Measurements from ENCODE around the gene UBN1. TPM values are rescaled to one million over a fixed set of nuclear protein-coding genes. Genes with fewer than 3 reads are reported as not detected.

Gene UBN1
- total RNA-seq, 3 donors from 2014 or later: 28.8 to 32.8 (median 29.1) TPM

DNA sequence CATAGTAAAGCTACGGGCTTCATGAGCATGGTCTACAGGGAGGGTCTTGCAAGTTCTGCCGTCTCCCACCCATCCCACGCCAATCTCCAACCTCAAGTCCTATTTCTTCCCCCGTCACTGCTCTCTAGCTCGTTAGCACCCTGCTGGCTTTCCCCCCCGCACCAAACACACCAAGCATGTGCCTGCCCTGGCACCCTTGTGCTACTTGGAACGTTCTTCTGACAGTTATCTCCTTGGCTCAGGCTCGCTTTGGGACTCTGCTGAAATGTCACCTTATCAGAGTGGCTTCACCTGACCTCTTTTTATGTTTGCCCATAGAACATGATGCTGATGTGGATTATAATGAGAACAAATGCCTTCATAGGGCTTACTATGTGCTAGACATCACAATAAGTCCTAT is 22.1 kb upstream of the UBN1 start:
- Histone ChIP-seq H3K27me3 (no peaks in the 10 kb centered on the region), H3K36me3 (no peaks in the 10 kb centered on the region), H3K4me3 (no peak overlapping the region), H3K4me1 (no peaks in the 10 kb centered on the region), H3K27ac (no peak overlapping the region), H3K9me3 (no peaks in the 10 kb centered on the region)
- TF ChIP-seq, protein P1, sequence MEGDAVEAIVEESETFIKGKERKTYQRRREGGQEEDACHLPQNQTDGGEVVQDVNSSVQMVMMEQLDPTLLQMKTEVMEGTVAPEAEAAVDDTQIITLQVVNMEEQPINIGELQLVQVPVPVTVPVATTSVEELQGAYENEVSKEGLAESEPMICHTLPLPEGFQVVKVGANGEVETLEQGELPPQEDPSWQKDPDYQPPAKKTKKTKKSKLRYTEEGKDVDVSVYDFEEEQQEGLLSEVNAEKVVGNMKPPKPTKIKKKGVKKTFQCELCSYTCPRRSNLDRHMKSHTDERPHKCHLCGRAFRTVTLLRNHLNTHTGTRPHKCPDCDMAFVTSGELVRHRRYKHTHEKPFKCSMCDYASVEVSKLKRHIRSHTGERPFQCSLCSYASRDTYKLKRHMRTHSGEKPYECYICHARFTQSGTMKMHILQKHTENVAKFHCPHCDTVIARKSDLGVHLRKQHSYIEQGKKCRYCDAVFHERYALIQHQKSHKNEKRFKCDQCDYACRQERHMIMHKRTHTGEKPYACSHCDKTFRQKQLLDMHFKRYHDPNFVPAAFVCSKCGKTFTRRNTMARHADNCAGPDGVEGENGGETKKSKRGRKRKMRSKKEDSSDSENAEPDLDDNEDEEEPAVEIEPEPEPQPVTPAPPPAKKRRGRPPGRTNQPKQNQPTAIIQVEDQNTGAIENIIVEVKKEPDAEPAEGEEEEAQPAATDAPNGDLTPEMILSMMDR (IDR thresholded peaks at IDR 0.05): no peak
- no peak for TF ChIP-seq POLR2A (IDR thresholded peaks at IDR 0.05)
- TF ChIP-seq POLR2AphosphoS5 (IDR thresholded peaks at IDR 0.05): no peak
- no peak for DNase-seq (ENCODE audit: low spot score in 2 of 2)
- intact Hi-C loops (cut with DNase I; ENCODE audit: low total_unique reads): no loop called here

DNA sequence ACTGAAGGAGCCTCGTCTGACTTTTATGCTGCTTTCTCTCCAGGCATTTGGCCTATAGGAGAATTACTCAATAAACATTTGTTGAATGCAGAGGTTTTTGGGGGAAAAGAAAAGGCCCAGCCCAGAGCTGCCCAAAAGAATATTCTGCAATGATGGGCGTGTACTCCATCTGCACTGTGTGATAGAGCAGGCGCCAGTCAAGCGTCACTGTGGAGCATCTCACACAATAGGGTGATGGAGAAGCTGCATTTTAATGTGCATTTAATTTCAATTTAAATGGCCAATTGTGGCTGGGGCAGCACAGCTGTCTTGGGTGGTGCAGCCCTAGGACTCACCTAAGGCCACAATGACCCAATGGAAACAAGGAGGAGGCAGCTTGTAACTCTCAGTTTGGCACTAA is 20.8 kb upstream of the UBN1 start:
- Histone ChIP-seq H3K36me3 (peaks cover 4% of the 10 kb centered on the region), H3K27me3 (no peaks in the 10 kb centered on the region), H3K4me3 (no peak overlapping the region), H3K9me3 (no peaks in the 10 kb centered on the region), H3K27ac (no peak overlapping the region), H3K4me1 (no peaks in the 10 kb centered on the region)
- intact Hi-C loops (cut with DNase I; ENCODE audit: low total_unique reads): no loop called here
- TF ChIP-seq, protein P1 (IDR thresholded peaks at IDR 0.05): no peak
- TF ChIP-seq POLR2AphosphoS5 (IDR thresholded peaks at IDR 0.05) (no peak), POLR2A (IDR thresholded peaks at IDR 0.05) (no peak)
- no peak for DNase-seq (ENCODE audit: low spot score in 2 of 2)

DNA sequence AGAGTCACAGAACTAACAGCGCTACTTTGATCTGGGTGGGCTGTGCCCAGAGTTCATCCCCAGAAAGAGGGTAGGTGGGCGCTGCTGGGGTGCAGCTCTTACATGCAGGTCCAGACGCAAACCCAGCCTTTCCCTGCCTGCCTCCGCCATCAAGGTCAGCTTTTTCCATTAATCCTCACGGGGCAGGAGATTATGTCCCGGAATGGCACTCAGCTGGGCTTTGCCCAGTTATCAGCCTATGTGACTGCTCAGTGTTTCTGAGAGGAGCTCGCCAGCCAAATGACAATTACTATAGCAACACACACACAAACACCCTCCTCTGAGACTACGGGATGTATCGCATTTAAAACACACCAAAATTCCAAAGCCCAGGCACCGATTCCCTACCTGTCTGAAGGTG is 20.3 kb upstream of the UBN1 start:
- Histone ChIP-seq H3K36me3 (peaks cover 5% of the 10 kb centered on the region), H3K4me3 (no peak overlapping the region), H3K9me3 (no peaks in the 10 kb centered on the region), H3K27ac (no peak overlapping the region), H3K27me3 (no peaks in the 10 kb centered on the region), H3K4me1 (no peaks in the 10 kb centered on the region)
- intact Hi-C loops (cut with DNase I; ENCODE audit: low total_unique reads): no loop called here
- DNase-seq (ENCODE audit: low spot score in 2 of 2): no peak
- TF ChIP-seq, protein P1 (IDR thresholded peaks at IDR 0.05): no peak
- no peak for TF ChIP-seq POLR2A (IDR thresholded peaks at IDR 0.05)
- no peak for TF ChIP-seq POLR2AphosphoS5 (IDR thresholded peaks at IDR 0.05)

DNA sequence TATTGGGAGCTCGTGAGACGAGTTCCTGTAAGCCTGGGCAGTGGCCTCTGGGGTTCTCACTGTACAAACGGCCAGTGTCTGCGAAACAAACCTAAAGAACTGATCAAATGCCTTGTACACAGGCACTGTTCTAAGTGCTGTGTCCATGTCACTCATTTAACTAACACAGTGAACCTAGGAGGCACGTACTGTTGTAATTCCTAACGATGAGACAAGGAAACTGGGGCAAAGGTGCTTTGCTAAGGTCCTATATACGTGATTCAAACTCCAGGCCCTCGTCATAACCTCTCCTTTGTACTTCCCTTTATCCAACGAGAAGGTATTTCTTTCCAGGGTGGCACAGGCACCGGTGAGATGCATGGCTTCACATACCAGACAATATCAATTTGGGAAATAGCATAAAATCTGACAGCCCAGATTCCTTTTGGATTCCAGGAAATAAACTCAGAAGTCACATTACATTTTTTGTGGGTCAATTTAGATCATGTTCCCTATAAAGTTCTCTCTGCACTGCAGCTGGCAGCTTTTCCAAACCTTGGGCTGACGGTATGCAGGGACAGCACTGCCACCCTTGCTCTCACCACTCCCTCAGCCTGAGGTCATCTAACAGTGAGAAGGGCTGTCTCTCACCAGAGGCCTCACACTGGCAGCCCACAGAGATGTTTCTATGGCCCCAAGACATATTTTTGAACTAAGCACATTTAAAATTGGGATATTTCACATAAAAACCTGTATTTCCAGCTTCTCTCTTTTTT is 18.5 kb upstream of the UBN1 start:
- Histone ChIP-seq H3K4me3 (no peak overlapping the region), H3K9me3 (no peaks in the 10 kb centered on the region), H3K27me3 (no peaks in the 10 kb centered on the region), H3K4me1 (no peaks in the 10 kb centered on the region), H3K27ac (no peak overlapping the region), H3K36me3 (peaks cover 9% of the 10 kb centered on the region)
- TF ChIP-seq POLR2A (IDR thresholded peaks at IDR 0.05) (no peak), POLR2AphosphoS5 (IDR thresholded peaks at IDR 0.05) (no peak)
- TF ChIP-seq, protein P1 (IDR thresholded peaks at IDR 0.05): no peak
- DNase-seq (ENCODE audit: low spot score in 2 of 2): no peak
- intact Hi-C loops (cut with DNase I; ENCODE audit: low total_unique reads): no loop called here

- Histone ChIP-seq H3K36me3 (peaks cover 9% of the 10 kb centered on the region), H3K4me3 (no peak overlapping the region)
- TF ChIP-seq, protein P1 (IDR thresholded peaks at IDR 0.05): no peak
These were observed 16.9 kb upstream of the UBN1 start for GRCh38 chr16:4830408-4830807.

More at GRCh38 chr16:4830408-4830807, 16.9 kb upstream of the UBN1 start:
- Histone ChIP-seq H3K4me1 (no peaks in the 10 kb centered on the region), H3K9me3 (no peaks in the 10 kb centered on the region), H3K27ac (no peak overlapping the region), H3K27me3 (no peaks in the 10 kb centered on the region)
- DNase-seq (ENCODE audit: low spot score in 2 of 2): no peak
- intact Hi-C loops (cut with DNase I; ENCODE audit: low total_unique reads): no loop called here
